IMR-90 (cell line): ENCODE results near the gene KIF18B. TPM values are rescaled to one million over a fixed set of nuclear protein-coding genes. Genes with fewer than 3 reads are reported as not detected.

Experiments used
- ATAC-seq: fragments of 200-7000 bp; cut with Tn5 transposase; 2 replicates; pipeline ENCODE4 v1.9.1; 2020; ENCODE audit warnings: low read depth, mild to moderate bottlenecking, moderate library complexity
- Bru-seq: library from RNA; stranded (reverse); fragments of 400-500 nt; gene quantifications from one replicate; lab custom pipeline; 2021; lab: Mats Ljungman, UMichigan
- BruChase-seq, 2 experiments: library from RNA; stranded (reverse); fragments of 400-500 nt; gene quantifications; one replicate each; lab custom pipeline; 2021; lab: Mats Ljungman, UMichigan
- BruUV-seq: library from RNA; stranded (reverse); fragments of 400-500 nt; replicated peaks from 2 replicates; lab custom pipeline; 2021; lab: Mats Ljungman, UMichigan
- CTCF ChIA-PET: fragments of 300-600 bp; formaldehyde crosslinking; extraction: SDS; loops from one replicate; lab custom pipeline; 2021; ENCODE audit warnings: antibody characterized with exemption; lab: Yijun Ruan, JAX
- POLR2A ChIA-PET: fragments of 300-600 bp; sonication (Branson Sonifier 250); formaldehyde crosslinking; loops from one replicate; lab custom pipeline; 2022; ENCODE audit warnings: antibody characterized with exemption; ENCODE audit not compliant: unreplicated experiment; lab: Charles Lee
- DNase-seq: peaks from one replicate; pipeline ENCODE4 v3.0.0; 2013
- H2AFZ ChIP-seq: replicated peaks from 2 replicates; pipeline ENCODE3; 2013; ENCODE audit warnings: low read length, mild to moderate bottlenecking; ENCODE audit not compliant: poor library complexity
- H2AK5ac ChIP-seq: 2 replicates; pipeline ENCODE4 v1.6.1; 2013; ENCODE audit warnings: low read depth, low read length, inconsistent platforms
- H2AK9ac ChIP-seq: replicated peaks from 2 replicates; pipeline ENCODE3; 2013; ENCODE audit warnings: mild to moderate bottlenecking, low read depth, low read length, moderate library complexity; ENCODE audit not compliant: poor library complexity
- H2BK120ac ChIP-seq: 2 replicates; pipeline ENCODE4 v1.6.1; 2013; ENCODE audit warnings: low read depth, low read length, inconsistent platforms
- H2BK15ac ChIP-seq: 3 replicates; pipeline ENCODE4 v1.6.1; 2013; ENCODE audit warnings: low read depth, low read length, inconsistent platforms
- H2BK20ac ChIP-seq: 2 replicates; pipeline ENCODE4 v1.6.1; 2013; ENCODE audit warnings: low read depth, mild to moderate bottlenecking, inconsistent platforms, low read length, moderate library complexity
- H2BK5ac ChIP-seq: 2 replicates; pipeline ENCODE4 v1.6.1; 2013; ENCODE audit warnings: mild to moderate bottlenecking, low read depth, low read length, inconsistent platforms; ENCODE audit not compliant: poor library complexity, severe bottlenecking
- H3K14ac ChIP-seq: replicated peaks from 2 replicates; pipeline ENCODE4 v1.6.1; 2013; ENCODE audit warnings: low read depth, low read length, inconsistent platforms
- H3K18ac ChIP-seq: 2 replicates; pipeline ENCODE4 v1.6.1; 2013; ENCODE audit warnings: low read depth, low read length, control low read depth
- H3K23ac ChIP-seq: 2 replicates; pipeline ENCODE4 v1.6.1; 2013; ENCODE audit warnings: low read depth, low read length, inconsistent platforms
- H3K27ac ChIP-seq: 2 replicates; pipeline ENCODE4 v1.5.1; 2013; ENCODE audit warnings: mild to moderate bottlenecking, control low read depth, low read length; ENCODE audit not compliant: insufficient read depth
- H3K27me3 ChIP-seq: 2 replicates; pipeline ENCODE4 v1.6.1; 2013; ENCODE audit warnings: low read length; ENCODE audit not compliant: control insufficient read depth, insufficient read depth
- H3K36me3 ChIP-seq: 2 replicates; pipeline ENCODE4 v1.6.1; 2013; ENCODE audit warnings: low read length, mixed read lengths; ENCODE audit not compliant: control insufficient read depth, insufficient read depth
- H3K4ac ChIP-seq: 2 replicates; pipeline ENCODE4 v1.6.1; 2013; ENCODE audit warnings: low read depth, low read length, inconsistent platforms
- H3K4me1 ChIP-seq: 2 replicates; pipeline ENCODE4 v1.6.1; 2013; ENCODE audit warnings: low read length, mixed read lengths; ENCODE audit not compliant: control insufficient read depth, insufficient read depth
- H3K4me2 ChIP-seq: 2 replicates; pipeline ENCODE4 v1.6.1; 2013; ENCODE audit warnings: low read depth, mild to moderate bottlenecking, control low read depth, low read length, moderate library complexity
- H3K4me3 ChIP-seq: 2 replicates; pipeline ENCODE4 v1.5.1; 2013; ENCODE audit warnings: low read depth, mild to moderate bottlenecking, control low read depth, low read length, moderate library complexity; ENCODE audit not compliant: insufficient read depth
- H3K56ac ChIP-seq: 2 replicates; pipeline ENCODE4 v1.6.1; 2013; ENCODE audit warnings: low read length, inconsistent platforms; ENCODE audit not compliant: insufficient read depth; ENCODE audit errors: extremely low read depth
- H3K79me1 ChIP-seq, 2 experiments: 2 replicates each; pipeline ENCODE4 v1.6.1; 2013; ENCODE audit warnings: low read length in 2 of 2, inconsistent platforms in 1 of 2, low read depth in 1 of 2
- H3K9ac ChIP-seq: 2 replicates; pipeline ENCODE4 v1.6.1; 2013; ENCODE audit warnings: low read depth, low read length, control low read depth
- H3K9me1 ChIP-seq: 2 replicates; pipeline ENCODE4 v1.6.1; 2013; ENCODE audit warnings: low read length, inconsistent platforms; ENCODE audit not compliant: insufficient read depth
- H3K9me3 ChIP-seq: 2 replicates; pipeline ENCODE4 v1.6.1; 2013; ENCODE audit warnings: low read length; ENCODE audit not compliant: control insufficient read depth, insufficient read depth
- H4K20me1 ChIP-seq: 2 replicates; pipeline ENCODE4 v1.6.1; 2013; ENCODE audit warnings: low read length, inconsistent platforms; ENCODE audit not compliant: insufficient read depth
- H4K5ac ChIP-seq: 2 replicates; pipeline ENCODE4 v1.6.1; 2013; ENCODE audit warnings: mild to moderate bottlenecking, low read depth, low read length, control low read depth
- H4K8ac ChIP-seq, 2 experiments: 2 replicates each; pipeline ENCODE4 v1.6.1; 2013; ENCODE audit warnings: low read depth in 2 of 2, low read length in 2 of 2, control low read depth in 1 of 2, inconsistent platforms in 1 of 2
- H4K91ac ChIP-seq: 2 replicates; pipeline ENCODE4 v1.6.1; 2013; ENCODE audit warnings: low read depth, low read length, inconsistent platforms; ENCODE audit not compliant: insufficient read depth
- CEBPB ChIP-seq: IDR thresholded peaks from 2 replicates; pipeline ENCODE4 v1.6.1; 2012; ENCODE audit warnings: low read depth, low read length, improper control_type of control experiment
- FOS ChIP-seq: fragments of 150-350 bp; IDR thresholded peaks from 2 replicates; pipeline ENCODE4 v1.6.1; 2016; ENCODE audit warnings: low read depth, low read length
- MXI1 ChIP-seq: IDR thresholded peaks from 2 replicates; pipeline ENCODE4 v1.6.1; 2012; ENCODE audit warnings: low read depth, mild to moderate bottlenecking, low read length, moderate library complexity, borderline replicate concordance
- NFE2L2 ChIP-seq: fragments of 150-350 bp; IDR thresholded peaks from 2 replicates; pipeline ENCODE4 v1.6.1; 2016; ENCODE audit warnings: low read depth, mild to moderate bottlenecking, low read length
- POLR2A ChIP-seq: IDR thresholded peaks from 2 replicates; pipeline ENCODE4 v1.6.1; 2012; ENCODE audit warnings: mild to moderate bottlenecking, low read depth, low read length
- WGBS, 2 experiments: methylation state at CpG; one replicate each; pipeline versions ENCODE4 v1.1.5 to v1.1.7; 2013; ENCODE audit warnings: missing lambda C conversion rate in 2 of 2; ENCODE audit not compliant: insufficient read length in 1 of 2; ENCODE audit errors: extremely low coverage in 2 of 2; 5-methylcytosine and 5-hydroxymethylcytosine counted together
- dilution Hi-C: fragments of 300-500 bp; cut with HindIII; formaldehyde crosslinking; loops from one replicate; pipeline ENCODE4 v1.14.3; 2018; ENCODE audit warnings: low sequenced_read_pairs; ENCODE audit not compliant: unreplicated experiment
- in situ Hi-C: fragments of 300-500 bp; cut with MboI; formaldehyde crosslinking; loops from 3 replicates; pipeline ENCODE4 v1.14.3; 2019; ENCODE audit warnings: low sequenced_read_pairs, inconsistent platforms, mixed read lengths
- intact Hi-C: fragments of 100-400 bp; cut with micrococcal nuclease; formaldehyde crosslinking; loops from 2 replicates; pipeline ENCODE4 v1.10.0; 2022
- long read RNA-seq: library from polyadenylated mRNA; unstranded; transcript quantifications from one replicate; pipeline ENCODE4 v2.0.0, GENCODE V29; 2021; ENCODE audit not compliant: unreplicated experiment
- polyA plus RNA-seq, 3 experiments: library from polyadenylated mRNA; depleted of rRNA; stranded (reverse); fragments of >200 nt; gene quantifications; 2 replicates each; pipeline ENCODE4 v1.2.3, GENCODE V29; 2012; ENCODE audit warnings: low replicate concordance in 1 of 3
- total RNA-seq: library from RNA; depleted of rRNA; stranded (reverse); fragments of >200 nt; gene quantifications from 2 replicates; pipeline ENCODE4 v1.2.3, GENCODE V29; 2012; rRNA removed
- TF ChIP-seq, protein P1 (sequence below): fragments of 150-350 bp; IDR thresholded peaks from 2 replicates; pipeline ENCODE4 v1.6.1; 2017; ENCODE audit warnings: mild to moderate bottlenecking, antibody characterized with exemption, low read length, low read depth

The KIF18B gene
- total RNA-seq (1.3 and 2.5 TPM in 2 replicates), polyA plus RNA-seq (2012; rRNA removed) (16.0 and 17.4 TPM in 2 replicates), Bru-seq, nascent RNA (percentile 64 among the genes with signal in this experiment), BruChase-seq, experiment 1, labeled RNA remaining after a 6-hour chase (percentile 63 among the genes with signal in this experiment), BruChase-seq, experiment 2, labeled RNA remaining after a 2-hour chase (percentile 55 among the genes with signal in this experiment)
- polyA plus RNA-seq (2012; cell fraction: cytosol; rRNA removed), result 7.6 and 7.8 TPM in 2 replicates
- polyA plus RNA-seq (2012; cell fraction: nucleus; rRNA removed; ENCODE audit: low replicate concordance), result 23.3 and 68.0 TPM in 2 replicates
- long read RNA-seq, partial matches to known transcripts, result 4 of 8 reads
- long read RNA-seq, other reads (novel, unspliced or antisense), result 4 of 8 reads

- WGBS, 2 experiments, result 13% methylated on average over 16 of the region's 62 CpGs; no CpG with 5 or more reads in 1 of the 2 experiments
- H3K9ac ChIP-seq, result peak within 1 kb of the TSS; percentile 86
- no peaks in the 10 kb centered on the region for H3K9me3 ChIP-seq
- peak within 1 kb of the TSS; percentile 66 for H3K18ac ChIP-seq
- H2BK5ac ChIP-seq, result peak within 1 kb of the TSS; percentile 82
- peaks cover 4% of the 10 kb centered on the region; the same call in 1 of the 2 replicates for H3K4me1 ChIP-seq
- H3K4ac ChIP-seq, result peak within 1 kb of the TSS; percentile 90
- H3K27ac ChIP-seq, result peak within 1 kb of the TSS; percentile 84
- intact Hi-C loops (no loop called here), in situ Hi-C loops (no loop called here), dilution Hi-C loops (no loop called here)
- H3K79me1 ChIP-seq, result peaks cover 7 to 24% of the 10 kb centered on the region in 2 experiments; a peak in 3 of 4 replicates
- H4K8ac ChIP-seq, result peak within 1 kb of the TSS; percentile 98 to 99
- TF ChIP-seq NFE2L2 (no peak), MXI1 (peak; percentile 95), FOS (peak; percentile 37; the same call in 1 of the 2 replicates), POLR2A (peak; percentile 74; the same call in 1 of the 2 replicates), CEBPB (peak; percentile 86)
- TF ChIP-seq, protein P1, sequence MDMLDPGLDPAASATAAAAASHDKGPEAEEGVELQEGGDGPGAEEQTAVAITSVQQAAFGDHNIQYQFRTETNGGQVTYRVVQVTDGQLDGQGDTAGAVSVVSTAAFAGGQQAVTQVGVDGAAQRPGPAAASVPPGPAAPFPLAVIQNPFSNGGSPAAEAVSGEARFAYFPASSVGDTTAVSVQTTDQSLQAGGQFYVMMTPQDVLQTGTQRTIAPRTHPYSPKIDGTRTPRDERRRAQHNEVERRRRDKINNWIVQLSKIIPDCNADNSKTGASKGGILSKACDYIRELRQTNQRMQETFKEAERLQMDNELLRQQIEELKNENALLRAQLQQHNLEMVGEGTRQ, result no peak
- H2AK5ac ChIP-seq, result peak within 1 kb of the TSS; percentile 96
- peaks cover 3% of the 10 kb centered on the region; the same call in 1 of the 2 replicates for H4K20me1 ChIP-seq
- H3K14ac ChIP-seq, result peak within 1 kb of the TSS; percentile 96
- H3K36me3 ChIP-seq, result no peaks in the 10 kb centered on the region
- H3K9me1 ChIP-seq, result no peaks in the 10 kb centered on the region; the same call in 1 of the 2 replicates
- H2BK20ac ChIP-seq, result peak within 1 kb of the TSS; percentile 64; the same call in 1 of the 2 replicates
- H4K91ac ChIP-seq, result peak within 1 kb of the TSS; percentile 90
- peak; percentile 95 for DNase-seq
- peak within 1 kb of the TSS; percentile 90 for H3K56ac ChIP-seq
- H3K4me3 ChIP-seq, result peak within 1 kb of the TSS; percentile 60
- H3K27me3 ChIP-seq, result no peaks in the 10 kb centered on the region
- TSS peak; percentile 72 for BruUV-seq
- peak within 1 kb of the TSS; percentile 93 for H2AFZ ChIP-seq
- H3K23ac ChIP-seq, result peak within 1 kb of the TSS; percentile 96
- peak within 1 kb of the TSS; percentile 57; the same call in 1 of the 3 replicates for H2BK15ac ChIP-seq
- POLR2A ChIA-PET, result no interaction called here
- peak within 1 kb of the TSS; percentile 98 for H2AK9ac ChIP-seq
- ATAC-seq, result peak; percentile 97
- peak within 1 kb of the TSS; percentile 98 for H3K4me2 ChIP-seq
- H2BK120ac ChIP-seq, result peak within 1 kb of the TSS; percentile 57
- CTCF ChIA-PET, result no interaction called here
- H4K5ac ChIP-seq, result peak within 1 kb of the TSS; percentile 92
These were observed at the start of gene KIF18B for GRCh38 chr17:44947461-44948314. Gene KIF18B, minus strand, starts transcription at chr17:44947773. Its CDS starts 11,429 bp downstream, at chr17:44936344.
